Measurements from ENCODE around the gene OR10V1. TPM values are rescaled to one million over a fixed set of nuclear protein-coding genes. Genes with fewer than 3 reads are reported as not detected.

OR10V1 gene
- total and polyA plus RNA-seq, 2 of the 4 experiments (the other 2 are of a cell fraction): not detected

- no peak for TF ChIP-seq RAD21 (IDR thresholded peaks at IDR 0.05; ENCODE audit: low read length)
- no peak for TF ChIP-seq MAFK (IDR thresholded peaks at IDR 0.05; ENCODE audit: low read depth, low read length)
- TF ChIP-seq NFE2L2 (IDR thresholded peaks at IDR 0.05; ENCODE audit: low read depth, low read length): no peak
- no peak for TF ChIP-seq RCOR1 (IDR thresholded peaks at IDR 0.05; ENCODE audit: insufficient replicate concordance, low read length)
- no peak for TF ChIP-seq MXI1 (IDR thresholded peaks at IDR 0.05; ENCODE audit: borderline replicate concordance, low read depth, low read length)
- TF ChIP-seq POLR2A (IDR thresholded peaks at IDR 0.05; ENCODE audit: low read depth, low read length): no peak
- TF ChIP-seq, protein P1, sequence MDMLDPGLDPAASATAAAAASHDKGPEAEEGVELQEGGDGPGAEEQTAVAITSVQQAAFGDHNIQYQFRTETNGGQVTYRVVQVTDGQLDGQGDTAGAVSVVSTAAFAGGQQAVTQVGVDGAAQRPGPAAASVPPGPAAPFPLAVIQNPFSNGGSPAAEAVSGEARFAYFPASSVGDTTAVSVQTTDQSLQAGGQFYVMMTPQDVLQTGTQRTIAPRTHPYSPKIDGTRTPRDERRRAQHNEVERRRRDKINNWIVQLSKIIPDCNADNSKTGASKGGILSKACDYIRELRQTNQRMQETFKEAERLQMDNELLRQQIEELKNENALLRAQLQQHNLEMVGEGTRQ (IDR thresholded peaks at IDR 0.05; ENCODE audit: low read depth, low read length): no peak
- TF ChIP-seq CEBPB (IDR thresholded peaks at IDR 0.05; ENCODE audit: low read depth, low read length): no peak
- no peak for TF ChIP-seq SMC3 (IDR thresholded peaks at IDR 0.05; ENCODE audit: low read depth, low read length)
- TF ChIP-seq, protein P2, sequence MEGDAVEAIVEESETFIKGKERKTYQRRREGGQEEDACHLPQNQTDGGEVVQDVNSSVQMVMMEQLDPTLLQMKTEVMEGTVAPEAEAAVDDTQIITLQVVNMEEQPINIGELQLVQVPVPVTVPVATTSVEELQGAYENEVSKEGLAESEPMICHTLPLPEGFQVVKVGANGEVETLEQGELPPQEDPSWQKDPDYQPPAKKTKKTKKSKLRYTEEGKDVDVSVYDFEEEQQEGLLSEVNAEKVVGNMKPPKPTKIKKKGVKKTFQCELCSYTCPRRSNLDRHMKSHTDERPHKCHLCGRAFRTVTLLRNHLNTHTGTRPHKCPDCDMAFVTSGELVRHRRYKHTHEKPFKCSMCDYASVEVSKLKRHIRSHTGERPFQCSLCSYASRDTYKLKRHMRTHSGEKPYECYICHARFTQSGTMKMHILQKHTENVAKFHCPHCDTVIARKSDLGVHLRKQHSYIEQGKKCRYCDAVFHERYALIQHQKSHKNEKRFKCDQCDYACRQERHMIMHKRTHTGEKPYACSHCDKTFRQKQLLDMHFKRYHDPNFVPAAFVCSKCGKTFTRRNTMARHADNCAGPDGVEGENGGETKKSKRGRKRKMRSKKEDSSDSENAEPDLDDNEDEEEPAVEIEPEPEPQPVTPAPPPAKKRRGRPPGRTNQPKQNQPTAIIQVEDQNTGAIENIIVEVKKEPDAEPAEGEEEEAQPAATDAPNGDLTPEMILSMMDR (conservative IDR thresholded peaks at IDR 0.05; ENCODE audit: low read depth, low read length): no peak
- TF ChIP-seq, protein P3, sequence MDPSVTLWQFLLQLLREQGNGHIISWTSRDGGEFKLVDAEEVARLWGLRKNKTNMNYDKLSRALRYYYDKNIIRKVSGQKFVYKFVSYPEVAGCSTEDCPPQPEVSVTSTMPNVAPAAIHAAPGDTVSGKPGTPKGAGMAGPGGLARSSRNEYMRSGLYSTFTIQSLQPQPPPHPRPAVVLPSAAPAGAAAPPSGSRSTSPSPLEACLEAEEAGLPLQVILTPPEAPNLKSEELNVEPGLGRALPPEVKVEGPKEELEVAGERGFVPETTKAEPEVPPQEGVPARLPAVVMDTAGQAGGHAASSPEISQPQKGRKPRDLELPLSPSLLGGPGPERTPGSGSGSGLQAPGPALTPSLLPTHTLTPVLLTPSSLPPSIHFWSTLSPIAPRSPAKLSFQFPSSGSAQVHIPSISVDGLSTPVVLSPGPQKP (IDR thresholded peaks at IDR 0.05; ENCODE audit: borderline replicate concordance, low read depth, low read length): no peak
- TF ChIP-seq CHD1 (IDR thresholded peaks at IDR 0.05; ENCODE audit: low read depth, low read length): no peak
- TF ChIP-seq MAZ (IDR thresholded peaks at IDR 0.05; ENCODE audit: borderline replicate concordance, low read depth, low read length): no peak
- no peak for TF ChIP-seq RFX5 (IDR thresholded peaks at IDR 0.05; ENCODE audit: low read depth, low read length)
- TF ChIP-seq FOS (IDR thresholded peaks at IDR 0.05; ENCODE audit: low read depth, low read length): no peak
- no peak overlapping the region for H3K56ac ChIP-seq (ENCODE audit: extremely low read depth, insufficient read depth, low read length)
- dilution Hi-C loops (cut with HindIII; ENCODE audit: low sequenced_read_pairs, unreplicated experiment) (no loop called here), intact Hi-C loops (cut with micrococcal nuclease) (no loop called here), in situ Hi-C loops (cut with MboI; ENCODE audit: low sequenced_read_pairs) (loop anchor here (5.0 kb wide), 1 partner anchor 46 kb away; no protein-coding TSS in a partner anchor)
- no peak overlapping the region for H4K5ac ChIP-seq (ENCODE audit: low read depth, low read length)
- H4K20me1 ChIP-seq (ENCODE audit: insufficient read depth, low read length): peaks cover 9% of the 10 kb centered on the region; the same call in 1 of the 2 replicates
- H3K4me1 ChIP-seq (ENCODE audit: control insufficient read depth, insufficient read depth, low read length): peaks cover 5% of the 10 kb centered on the region
- no peak overlapping the region for H2AK5ac ChIP-seq (ENCODE audit: low read depth, low read length)
- no peak overlapping the region for H3K23ac ChIP-seq (ENCODE audit: low read depth, low read length)
- BruUV-seq (replicated peaks): no TSS peak
- H2AK9ac ChIP-seq (replicated peaks; ENCODE audit: low read depth, low read length, poor library complexity): no peak overlapping the region
- no peak overlapping the region for H2BK20ac ChIP-seq (ENCODE audit: low read depth, low read length)
- H3K4me3 ChIP-seq (ENCODE audit: insufficient read depth, low read depth, low read length): no peak overlapping the region; the same call in 1 of the 2 replicates
- no peak overlapping the region for H3K4ac ChIP-seq (ENCODE audit: low read depth, low read length)
- ATAC-seq (ENCODE audit: low read depth) (no peak), DNase-seq (no peak)
- no peaks in the 10 kb centered on the region for H3K27me3 ChIP-seq (ENCODE audit: control insufficient read depth, insufficient read depth, low read length)
- no peak overlapping the region for H3K27ac ChIP-seq (ENCODE audit: insufficient read depth, low read length)
- H3K18ac ChIP-seq (ENCODE audit: low read depth, low read length): no peak overlapping the region; the same call in 1 of the 2 replicates
- no peak overlapping the region for H3K14ac ChIP-seq (replicated peaks; ENCODE audit: low read depth, low read length)
- H3K4me2 ChIP-seq (ENCODE audit: low read depth, low read length): peak overlapping the region; percentile 98; the same call in 1 of the 2 replicates
- no peak overlapping the region for H2AFZ ChIP-seq (replicated peaks; ENCODE audit: low read length, poor library complexity)
- no peaks in the 10 kb centered on the region for H3K36me3 ChIP-seq (ENCODE audit: control insufficient read depth, insufficient read depth, low read length)
- H2BK15ac ChIP-seq (ENCODE audit: low read depth, low read length): no peak overlapping the region
- H4K91ac ChIP-seq (ENCODE audit: insufficient read depth, low read depth, low read length): no peak overlapping the region; the same call in 1 of the 2 replicates
- H3K9ac ChIP-seq (ENCODE audit: low read depth, low read length): no peak overlapping the region
- peaks cover 5% of the 10 kb centered on the region; the same call in 1 of the 2 replicates for H3K9me1 ChIP-seq (ENCODE audit: insufficient read depth, low read length)
- no peak overlapping the region for H4K8ac ChIP-seq (ENCODE audit: low read depth in 2 of 2, low read length in 2 of 2)
- no peak overlapping the region for H2BK5ac ChIP-seq (ENCODE audit: low read depth, low read length, poor library complexity, severe bottlenecking)
- H2BK120ac ChIP-seq (ENCODE audit: low read depth, low read length): no peak overlapping the region
- POLR2A ChIA-PET (ENCODE audit: unreplicated experiment): interaction anchor here (0.6 kb wide), 1 partner anchor 1607 kb away, joined by 7 read pairs; no protein-coding TSS in a partner anchor
- CTCF ChIA-PET: interaction anchor here (1.1 to 1.8 kb wide), 4 partner anchors 11 to 45 kb away, joined by 3 to 5 read pairs (median 4); no protein-coding TSS in a partner anchor
- 100% methylated on average over 1 of the region's 3 CpGs; no CpG with 5 or more reads in 1 of the 2 experiments for WGBS, 2 experiments (ENCODE audit: extremely low coverage in 2 of 2, insufficient read length in 1 of 2)
- peaks cover 0 to 23% of the 10 kb centered on the region in 2 experiments; a peak in 3 of 4 replicates for H3K79me1 ChIP-seq (ENCODE audit: low read depth in 1 of 2, low read length in 2 of 2)
- no peaks in the 10 kb centered on the region for H3K9me3 ChIP-seq (ENCODE audit: control insufficient read depth, insufficient read depth, low read length)
Measured at GRCh38 chr11:59756558-59756840, 42.9 kb upstream of the OR10V1 start.
